H54 (cell line): ENCODE measurements around the gene NUP37.
A peak's percentile ranks its signal among the peaks of the same experiment; 100 is the strongest.

ENCODE experiments used
- DNase-seq: peaks from one replicate; pipeline ENCODE4 v3.0.0; 2011; ENCODE audit warnings: low spot score, mixed read lengths; ENCODE audit not compliant: insufficient read length
- FAIRE-seq: peaks from 3 replicates; lab custom pipeline; 2011; peaks lifted over from hg19 to GRCh38; lab: Jason Lieb, UNC
- POLR2A ChIP-seq: IDR thresholded peaks from 2 replicates; pipeline ENCODE4 v1.6.1; 2011; ENCODE audit warnings: low read depth, mild to moderate bottlenecking, low read length

The NUP37 gene

GRCh38 chr12:102062419-102062806 lies 57.5 kb downstream of the NUP37 start:
- no peak for DNase-seq
- TF ChIP-seq POLR2A, result no peak
- FAIRE-seq, result no peak

- TF ChIP-seq POLR2A, result 0 out of 2 replicates have a peak, but pooled peaks have one; percentile 47
- FAIRE-seq, result peak; percentile 95
- DNase-seq, result peak; percentile 79
Observed at GRCh38 chr12:102061560-102062418, 58.1 kb downstream of the NUP37 start, which contains the start of gene WASHC3. Gene WASHC3, minus strand, starts transcription at chr12:102061991. Its CDS starts 29 bp downstream, at chr12:102061962.

DNA sequence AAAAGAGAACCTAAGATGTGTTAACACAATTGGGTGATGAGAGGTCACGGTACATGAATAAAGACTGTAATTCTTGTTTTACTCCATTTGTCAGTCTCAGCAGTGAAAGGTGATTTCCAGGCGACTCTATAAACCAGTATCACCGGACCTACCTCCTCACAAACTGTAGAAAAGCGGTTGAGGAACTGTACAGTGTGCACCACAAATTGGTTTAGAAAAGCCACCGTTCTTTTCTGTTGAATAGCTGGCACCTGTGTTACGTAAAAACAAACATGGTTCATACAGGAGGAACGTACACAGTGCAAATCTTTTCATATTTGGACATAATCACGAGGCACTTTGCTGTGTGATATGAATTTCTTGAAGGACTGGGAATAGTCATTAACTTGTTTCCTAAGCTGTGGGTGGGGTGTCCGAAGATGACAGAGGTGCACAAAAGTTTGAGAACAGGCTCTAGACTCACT lies 58.8 kb downstream of the NUP37 start:
- no peak for DNase-seq
- TF ChIP-seq POLR2A, result no peak
- peak; percentile 53 for FAIRE-seq

GRCh38 chr12:102059343-102059742 lies 60.6 kb downstream of the NUP37 start:
- no peak for TF ChIP-seq POLR2A
- DNase-seq (no peak), FAIRE-seq (no peak)

DNA sequence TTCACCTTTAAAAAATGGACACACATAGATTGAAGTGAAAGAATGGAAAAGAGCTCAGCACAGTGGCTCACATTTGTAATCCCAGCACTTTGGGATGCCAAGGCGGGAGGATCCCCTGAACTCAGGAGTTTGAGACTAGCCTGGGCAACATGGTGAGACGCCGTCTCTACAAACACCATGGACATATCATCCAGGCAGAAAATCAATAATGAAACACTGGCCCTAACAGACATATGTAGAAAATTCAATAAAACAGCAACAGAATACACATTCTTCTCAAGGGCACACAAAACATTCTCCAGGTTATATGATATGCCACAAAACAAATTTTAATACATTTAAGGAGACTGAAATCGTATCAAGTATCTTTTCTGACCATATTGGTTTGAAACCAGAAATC lies 65.6 kb downstream of the NUP37 start:
- no peak for TF ChIP-seq POLR2A
- DNase-seq, result no peak
- FAIRE-seq, result no peak

DNA sequence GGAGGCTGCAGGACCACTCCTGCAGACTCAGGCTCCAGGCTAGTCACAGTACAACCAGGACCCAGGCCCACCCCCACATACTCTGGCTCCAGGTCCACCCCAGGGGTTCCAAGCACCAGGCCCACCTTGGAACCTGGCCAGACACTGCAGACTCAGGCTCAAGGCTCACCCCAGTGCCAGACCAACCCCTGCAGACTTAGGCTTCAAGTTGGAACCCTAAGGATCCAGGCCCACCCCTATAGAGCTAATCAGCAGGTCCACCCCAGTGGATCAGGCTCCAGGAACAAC lies 66.9 kb downstream of the NUP37 start:
- DNase-seq (no peak), FAIRE-seq (no peak)
- no peak for TF ChIP-seq POLR2A

- TF ChIP-seq POLR2A, result no peak
- FAIRE-seq (no peak), DNase-seq (no peak)
Observed at GRCh38 chr12:102052192-102053061, 67.5 kb downstream of the NUP37 start.

DNA sequence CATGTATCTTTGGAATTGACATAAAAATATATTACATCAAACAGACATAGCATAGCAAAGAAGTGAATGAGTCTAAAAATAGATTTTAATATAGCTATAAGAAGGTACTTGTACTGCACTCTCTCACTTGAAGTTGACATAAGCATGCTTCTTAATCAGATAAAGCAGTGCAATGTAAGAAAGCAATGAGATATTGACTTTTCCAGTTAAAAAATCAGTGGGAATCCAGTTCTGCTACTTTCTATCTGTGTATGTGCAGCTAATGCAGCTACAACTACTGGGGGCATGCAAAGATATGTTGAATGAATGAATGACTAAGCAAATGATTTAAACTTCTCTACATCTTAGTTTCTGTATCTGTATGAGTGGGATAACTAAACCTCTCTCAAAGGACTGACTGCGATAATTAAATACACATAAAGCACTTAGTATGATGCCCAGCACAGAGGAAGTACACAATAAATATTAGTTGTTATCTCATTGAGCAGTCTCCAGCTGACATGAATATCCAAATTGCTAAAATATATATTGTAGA lies 68.4 kb downstream of the NUP37 start:
- no peak for TF ChIP-seq POLR2A
- FAIRE-seq (no peak), DNase-seq (no peak)

DNA sequence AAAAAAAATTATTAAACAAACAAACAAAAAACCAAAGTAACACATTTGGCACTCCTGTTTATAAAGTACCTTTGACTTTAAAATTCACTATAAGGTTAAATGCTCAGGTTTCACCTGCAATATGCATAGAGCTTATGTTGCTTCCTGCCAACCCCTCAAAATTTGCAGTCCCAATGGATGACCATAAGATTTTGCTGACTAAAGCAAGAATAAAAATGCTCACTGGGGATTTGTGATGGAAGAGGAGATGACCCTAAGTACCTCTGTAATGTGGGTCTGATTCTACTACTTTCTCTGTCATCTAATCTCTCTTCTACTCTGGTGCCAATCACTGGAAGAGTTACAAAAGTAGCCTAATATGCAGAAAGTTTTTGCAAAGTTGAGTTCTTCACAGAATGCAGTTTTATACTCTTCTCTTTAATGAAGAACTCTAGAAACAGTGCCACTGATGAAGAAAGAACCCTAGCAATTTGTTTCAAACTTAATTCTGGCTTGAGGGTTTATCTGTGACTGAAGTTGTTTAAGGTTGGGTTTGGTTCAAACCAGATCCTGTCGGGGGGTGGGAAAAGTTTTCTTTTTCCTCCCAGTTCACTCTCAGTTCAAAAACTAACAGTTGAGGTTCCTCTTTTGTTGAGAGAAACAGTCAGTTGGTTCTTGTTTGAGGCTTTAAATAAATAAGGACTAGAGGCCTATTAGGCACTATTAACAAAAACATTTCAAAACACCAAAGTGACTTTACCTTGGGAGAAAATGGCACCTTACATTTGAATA lies 69.1 kb downstream of the NUP37 start:
- no peak for TF ChIP-seq POLR2A
- no peak for DNase-seq
- no peak for FAIRE-seq

- FAIRE-seq, result no peak
- TF ChIP-seq POLR2A, result no peak
- no peak for DNase-seq
Observed at GRCh38 chr12:102043928-102044327, 76.0 kb downstream of the NUP37 start.

- no peak for TF ChIP-seq POLR2A
- DNase-seq, result no peak
- no peak for FAIRE-seq
Observed at GRCh38 chr12:102033991-102034745, 85.7 kb downstream of the NUP37 start.

GRCh38 chr12:102031852-102032251 lies 88.1 kb downstream of the NUP37 start:
- TF ChIP-seq POLR2A, result no peak
- FAIRE-seq (no peak), DNase-seq (no peak)

- no peak for FAIRE-seq
- TF ChIP-seq POLR2A, result no peak
- no peak for DNase-seq
Observed at GRCh38 chr12:102029141-102029540, 90.8 kb downstream of the NUP37 start.
